Activated CD8-positive, alpha-beta T cell treated with anti-CD3 and anti-CD28 coated beads, Interleukin-2, amount 10 ng/mL, durations not matched to agents 7 days and 5 days (primary cell): Measurements from ENCODE around the gene CLCF1. TPM values are rescaled to one million over a fixed set of nuclear protein-coding genes. Genes with fewer than 3 reads are reported as not detected.

Experiments
- ATAC-seq: fragments of 150-1000 bp; cut with Tn5 transposase; one replicate; pipeline ENCODE4 v1.10.0; 2021; ENCODE audit warnings: moderate library complexity
- CTCF ChIA-PET: fragments of 350-600 bp; sonication (Branson Sonifier 250); formaldehyde crosslinking; loops from one replicate; lab custom pipeline; 2021; ENCODE audit warnings: antibody characterized with exemption; lab: Charles Lee
- POLR2A ChIA-PET: fragments of 350-600 bp; sonication (Branson Sonifier 250); formaldehyde crosslinking; loops from one replicate; lab custom pipeline; 2021; ENCODE audit warnings: antibody characterized with exemption; lab: Charles Lee
- DNase-seq: peaks from one replicate; pipeline ENCODE4 v3.0.0-alpha.2; 2020
- H3K27ac Mint-ChIP-seq: one replicate; pipeline ENCODE4 v1.8.0; 2021; ENCODE audit warnings: mild to moderate bottlenecking, mixed read lengths
- H3K27me3 Mint-ChIP-seq: one replicate; pipeline ENCODE4 v1.8.0; 2021; ENCODE audit warnings: low read depth, mixed read lengths
- H3K36me3 Mint-ChIP-seq: one replicate; pipeline ENCODE4 v1.8.0; 2021; ENCODE audit warnings: low read depth, mixed read lengths
- H3K4me1 Mint-ChIP-seq: one replicate; pipeline ENCODE4 v1.8.0; 2021; ENCODE audit warnings: low read depth, mixed read lengths
- H3K4me3 Mint-ChIP-seq: one replicate; pipeline ENCODE4 v1.8.0; 2021; ENCODE audit warnings: mild to moderate bottlenecking, mixed read lengths
- H3K9me3 Mint-ChIP-seq: one replicate; pipeline ENCODE4 v1.8.0; 2022; ENCODE audit warnings: mixed read lengths; ENCODE audit not compliant: insufficient read depth
- total RNA-seq, 2 experiments: library from RNA; stranded (reverse); gene quantifications; one replicate each; pipeline ENCODE4 v1.2.3, GENCODE V29; 2021

The CLCF1 gene
- total RNA-seq, 2 experiments from 2014 or later, result 0.29 to 0.50 TPM

- ChIA-PET POLR2A (interaction anchor here (0.6 to 6.9 kb wide), 16 partner anchors 10 to 140 kb away, joined by 3 to 109 read pairs (median 7); partner anchors contain the start of genes AIP, CDK2AP2, PITPNM1 and POLD4), CTCF (interaction anchor here (0.6 to 5.7 kb wide), 29 partner anchors 10 to 228 kb away, joined by 3 to 73 read pairs (median 5); partner anchors contain the start of genes AIP, CDK2AP2, GSTP1 and NUDT8)
- Mint-ChIP-seq H3K9me3 (no peaks in the 10 kb centered on the region), H3K36me3 (peaks cover 67% of the 10 kb centered on the region), H3K4me1 (peaks cover 65% of the 10 kb centered on the region), H3K27me3 (no peaks in the 10 kb centered on the region), H3K27ac (peak within 1 kb of the TSS; percentile 93), H3K4me3 (peak within 1 kb of the TSS; percentile 90)
- peak; percentile 74 for ATAC-seq
- DNase-seq, result peak; percentile 92
Measured at GRCh38 chr11:67401495-67402191, 28.2 kb upstream of the CLCF1 start, which contains the start of gene PPP1CA. TSS of gene PPP1CA (minus strand) at chr11:67401858. CDS start at chr11:67401782, 76 bp downstream.

- H3K27ac Mint-ChIP-seq, result peak overlapping the region; percentile 86
- H3K9me3 Mint-ChIP-seq, result no peaks in the 10 kb centered on the region
- H3K27me3 Mint-ChIP-seq, result no peaks in the 10 kb centered on the region
- DNase-seq, result no peak
- ChIA-PET CTCF (interaction anchor here (0.6 to 5.7 kb wide), 28 partner anchors 9 to 229 kb away, joined by 3 to 73 read pairs (median 5); partner anchors contain the start of genes AIP, CDK2AP2, GSTP1 and NUDT8), POLR2A (interaction anchor here (1.0 to 6.9 kb wide), 13 partner anchors 10 to 139 kb away, joined by 3 to 109 read pairs (median 8); partner anchors contain the start of genes CDK2AP2, POLD4, PTPRCAP and RAD9A)
- ATAC-seq, result no peak
- peak overlapping the region; percentile 90 for H3K4me3 Mint-ChIP-seq
- H3K36me3 Mint-ChIP-seq, result peaks cover 66% of the 10 kb centered on the region
- peaks cover 65% of the 10 kb centered on the region for H3K4me1 Mint-ChIP-seq
Measured at GRCh38 chr11:67400942-67401494, 27.6 kb upstream of the CLCF1 start.

- peaks cover 64% of the 10 kb centered on the region for H3K36me3 Mint-ChIP-seq
- peak overlapping the region; percentile 86 for H3K27ac Mint-ChIP-seq
- no peak for DNase-seq
- ChIA-PET POLR2A (interaction anchor here (0.6 to 6.9 kb wide), 11 partner anchors 9 to 161 kb away, joined by 3 to 109 read pairs (median 27); partner anchors contain the start of genes CDK2AP2, POLD4, PTPRCAP and RAD9A), CTCF (interaction anchor here (0.8 to 5.7 kb wide), 15 partner anchors 9 to 184 kb away, joined by 3 to 73 read pairs (median 9); partner anchors contain the start of genes AIP, GSTP1, PITPNM1 and POLD4)
- no peak for ATAC-seq
- H3K27me3 Mint-ChIP-seq, result no peaks in the 10 kb centered on the region
- peak overlapping the region; percentile 90 for H3K4me3 Mint-ChIP-seq
- H3K4me1 Mint-ChIP-seq, result peaks cover 64% of the 10 kb centered on the region
- no peaks in the 10 kb centered on the region for H3K9me3 Mint-ChIP-seq
Measured at GRCh38 chr11:67400251-67400941, 27.0 kb upstream of the CLCF1 start.

GRCh38 chr11:67398661-67399563, 25.5 kb upstream of the CLCF1 start:
- Mint-ChIP-seq H3K4me1 (peaks cover 68% of the 10 kb centered on the region), H3K4me3 (peak overlapping the region; percentile 40), H3K9me3 (no peaks in the 10 kb centered on the region), H3K27ac (peak overlapping the region; percentile 64), H3K27me3 (no peaks in the 10 kb centered on the region), H3K36me3 (peaks cover 59% of the 10 kb centered on the region)
- ChIA-PET POLR2A (interaction anchor here (3.2 to 6.9 kb wide), 2 partner anchors 38 to 39 kb away, joined by 11 to 109 read pairs; partner anchors contain the start of gene PTPRCAP), CTCF (interaction anchor here (0.8 to 31.4 kb wide), 4 partner anchors 17 to 53 kb away, joined by 4 to 998 read pairs (median 20); partner anchors contain the start of gene POLD4)
- no peak for ATAC-seq
- DNase-seq, result no peak

GRCh38 chr11:67397986-67398660, 24.7 kb upstream of the CLCF1 start:
- DNase-seq (no peak), ATAC-seq (no peak)
- H3K9me3 Mint-ChIP-seq, result no peaks in the 10 kb centered on the region
- peak overlapping the region; percentile 89 for H3K27ac Mint-ChIP-seq
- peaks cover 63% of the 10 kb centered on the region for H3K36me3 Mint-ChIP-seq
- no peaks in the 10 kb centered on the region for H3K27me3 Mint-ChIP-seq
- CTCF ChIA-PET, result interaction anchor here (0.7 to 31.4 kb wide), 3 partner anchors 16 to 41 kb away, joined by 3 to 998 read pairs (median 7); partner anchors contain the start of gene POLD4
- POLR2A ChIA-PET, result interaction anchor here (0.6 to 3.2 kb wide), 4 partner anchors 11 to 422 kb away, joined by 3 to 11 read pairs (median 4); partner anchors contain the start of gene PTPRCAP
- peak overlapping the region; percentile 63 for H3K4me3 Mint-ChIP-seq
- H3K4me1 Mint-ChIP-seq, result peaks cover 70% of the 10 kb centered on the region

- POLR2A ChIA-PET, result interaction anchor here (0.6 to 3.2 kb wide), 4 partner anchors 11 to 421 kb away, joined by 3 to 11 read pairs (median 4); partner anchors contain the start of gene PTPRCAP
- Mint-ChIP-seq H3K27me3 (no peaks in the 10 kb centered on the region), H3K9me3 (no peaks in the 10 kb centered on the region), H3K27ac (peak overlapping the region; percentile 89), H3K4me1 (peaks cover 69% of the 10 kb centered on the region), H3K4me3 (peak overlapping the region; percentile 63), H3K36me3 (peaks cover 66% of the 10 kb centered on the region)
- CTCF ChIA-PET, result interaction anchor here (0.7 to 31.4 kb wide), 3 partner anchors 15 to 40 kb away, joined by 3 to 998 read pairs (median 7); partner anchors contain the start of gene POLD4
- DNase-seq (no peak), ATAC-seq (no peak)
Measured at GRCh38 chr11:67397536-67397935, 24.1 kb upstream of the CLCF1 start.

GRCh38 chr11:67396587-67397389, 23.4 kb upstream of the CLCF1 start:
- peak overlapping the region; percentile 89 for H3K27ac Mint-ChIP-seq
- peak; percentile 7 for ATAC-seq
- H3K9me3 Mint-ChIP-seq, result no peaks in the 10 kb centered on the region
- peaks cover 70% of the 10 kb centered on the region for H3K36me3 Mint-ChIP-seq
- peak overlapping the region; percentile 70 for H3K4me3 Mint-ChIP-seq
- CTCF ChIA-PET, result interaction anchor here (1.3 to 31.4 kb wide), 3 partner anchors 14 to 39 kb away, joined by 3 to 998 read pairs (median 7); partner anchors contain the start of gene POLD4
- peaks cover 67% of the 10 kb centered on the region for H3K4me1 Mint-ChIP-seq
- POLR2A ChIA-PET, result interaction anchor here (0.7 to 3.2 kb wide), 6 partner anchors 8 to 218 kb away, joined by 3 to 11 read pairs (median 4); partner anchors contain the start of genes PTPRCAP and TBC1D10C
- no peaks in the 10 kb centered on the region for H3K27me3 Mint-ChIP-seq
- DNase-seq, result no peak

- H3K27ac Mint-ChIP-seq, result peak overlapping the region; percentile 89
- POLR2A ChIA-PET, result interaction anchor here (0.7 to 3.2 kb wide), 5 partner anchors 8 to 219 kb away, joined by 3 to 11 read pairs (median 4); partner anchors contain the start of genes PTPRCAP and TBC1D10C
- H3K27me3 Mint-ChIP-seq, result no peaks in the 10 kb centered on the region
- CTCF ChIA-PET, result interaction anchor here (1.3 to 31.4 kb wide), 2 partner anchors 22 to 39 kb away, joined by 3 to 998 read pairs; partner anchors contain the start of gene POLD4
- no peak for ATAC-seq
- no peak for DNase-seq
- peaks cover 70% of the 10 kb centered on the region for H3K36me3 Mint-ChIP-seq
- H3K4me1 Mint-ChIP-seq, result peaks cover 71% of the 10 kb centered on the region
- H3K9me3 Mint-ChIP-seq, result no peaks in the 10 kb centered on the region
- no peak overlapping the region for H3K4me3 Mint-ChIP-seq
Measured at GRCh38 chr11:67396259-67396581, 22.8 kb upstream of the CLCF1 start.
